Activated T-cell treated with anti-CD3 and anti-CD28 coated beads for 1 hour (primary cell): Measurements from ENCODE around the gene CDH12.

Experiments
- DNase-seq: peaks from one replicate; pipeline ENCODE4 v3.0.0-alpha.2; 2020; ENCODE audit warnings: low read depth

Gene CDH12

GRCh38 chr5:21709770-21710169, 1143.4 kb downstream of the CDH12 start:
- no peak for DNase-seq

- no peak for DNase-seq
These were observed 1148.0 kb downstream of the CDH12 start for GRCh38 chr5:21704974-21705668.

- DNase-seq, result no peak
These were observed 1151.8 kb downstream of the CDH12 start for GRCh38 chr5:21701317-21701716.
